HG02870 (cell line): ENCODE results near the gene PLA2G4A.
A peak's percentile ranks its signal among the peaks of the same experiment; 100 is the strongest.

Source experiments
- ATAC-seq: cut with Tn5 transposase; IDR thresholded peaks from one replicate; pipeline ENCODE4 v1.9.1; 2021; ENCODE audit warnings: mild to moderate bottlenecking, moderate library complexity; ENCODE audit not compliant: unreplicated experiment

The PLA2G4A gene

GRCh38 chr1:187010571-187011309 is 182.0 kb downstream of the PLA2G4A start:
- ATAC-seq: no peak

DNA sequence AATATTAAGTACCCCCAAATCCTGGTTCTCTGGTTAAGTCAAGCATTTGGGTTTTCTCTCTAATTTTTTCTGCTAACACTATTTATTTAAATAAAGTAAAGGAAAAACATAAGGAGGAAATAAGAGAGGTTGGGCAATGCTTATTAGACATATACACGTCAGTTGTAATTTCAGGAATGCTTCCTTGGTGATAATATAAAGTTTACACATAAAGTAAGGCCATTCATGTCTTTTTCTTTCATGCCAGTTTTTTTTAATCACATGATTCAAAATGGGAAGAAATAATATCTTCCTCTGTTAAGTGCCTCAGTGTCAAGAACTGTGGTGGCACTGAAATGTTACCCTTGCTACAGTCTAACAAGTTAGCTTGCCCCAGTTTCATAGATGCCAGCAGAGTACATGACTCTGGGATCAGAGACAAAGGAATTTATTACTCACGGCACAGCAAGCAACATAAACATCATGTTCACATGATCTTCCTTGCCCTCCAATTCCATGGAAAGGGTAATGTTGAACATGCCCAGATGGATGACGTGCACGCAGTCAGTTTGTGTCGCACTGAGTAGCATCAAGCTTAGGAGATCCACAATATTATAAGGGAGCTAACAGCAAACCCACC is 184.9 kb downstream of the PLA2G4A start:
- no peak for ATAC-seq

DNA sequence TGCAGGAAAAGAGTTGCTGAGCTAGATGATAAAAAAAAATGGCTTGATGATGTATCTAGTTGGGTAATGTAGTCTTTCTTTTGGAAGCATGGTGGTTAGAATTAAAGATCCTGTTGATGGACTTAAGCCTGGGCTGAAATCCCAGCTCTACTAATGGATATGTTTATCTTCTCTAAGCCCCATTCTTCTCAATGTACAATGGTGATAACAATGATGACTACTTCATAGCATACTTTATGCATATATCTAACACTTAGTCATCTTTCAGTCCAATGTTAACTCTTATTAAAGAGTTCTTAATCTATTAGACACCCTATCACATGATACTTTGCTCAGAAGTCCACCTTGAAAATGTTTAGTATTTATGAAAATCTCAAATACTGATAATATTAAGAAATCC is 189.5 kb downstream of the PLA2G4A start:
- ATAC-seq: no peak

DNA sequence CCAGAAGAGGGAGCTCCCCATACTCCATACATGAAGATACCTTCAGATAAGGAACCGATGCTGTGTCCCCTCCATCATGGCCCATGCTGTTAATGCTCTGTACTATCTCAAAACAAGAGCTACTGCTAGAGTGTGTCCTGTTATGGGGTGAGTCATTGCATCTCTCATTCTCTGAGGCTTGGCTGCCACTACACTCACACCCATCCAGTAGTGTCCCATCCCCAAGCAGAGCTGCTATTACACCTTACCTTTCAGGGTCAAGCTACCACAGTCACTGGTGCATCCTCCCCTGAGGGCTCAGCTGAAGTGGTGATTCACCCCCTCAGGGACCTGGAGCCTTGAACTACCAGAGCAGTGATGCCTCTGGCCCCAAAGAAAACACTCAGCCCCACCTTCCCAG is 198.5 kb downstream of the PLA2G4A start:
- ATAC-seq: no peak

GRCh38 chr1:187032316-187032981 is 203.7 kb downstream of the PLA2G4A start:
- peak; percentile 44 for ATAC-seq

GRCh38 chr1:187032982-187033692 is 204.4 kb downstream of the PLA2G4A start:
- peak; percentile 20 for ATAC-seq

DNA sequence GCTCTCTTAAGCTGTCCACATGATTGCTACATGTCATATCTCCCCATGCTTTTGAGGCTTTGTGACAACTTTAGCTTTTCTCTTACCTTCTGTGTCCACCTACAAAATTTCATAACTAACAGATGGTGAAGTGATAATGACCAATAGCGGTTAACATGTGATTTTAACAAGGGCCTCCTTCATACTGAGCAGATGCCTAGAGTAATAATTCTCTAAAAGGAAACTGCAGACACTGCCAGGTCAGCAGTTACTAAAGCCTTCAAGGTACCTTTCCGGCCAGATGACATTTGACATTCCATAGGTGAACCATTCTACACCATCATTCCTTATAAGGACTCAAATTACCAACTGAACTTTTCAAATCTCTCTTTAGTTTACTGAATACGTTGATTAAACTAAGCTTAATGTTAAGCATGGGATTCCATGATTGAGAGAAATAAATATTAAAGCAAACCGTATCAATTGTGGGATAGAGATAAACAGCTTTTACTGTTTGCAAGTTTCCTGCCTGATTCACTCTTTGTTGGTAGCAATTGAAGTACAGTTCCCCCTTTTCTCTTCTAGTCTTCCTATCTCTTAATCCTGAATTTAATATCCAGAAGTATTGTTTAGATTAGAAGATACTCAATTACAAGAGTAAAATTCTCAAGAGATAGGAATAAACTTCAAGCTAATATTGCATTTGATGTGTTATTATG is 205.1 kb downstream of the PLA2G4A start:
- ATAC-seq: no peak

DNA sequence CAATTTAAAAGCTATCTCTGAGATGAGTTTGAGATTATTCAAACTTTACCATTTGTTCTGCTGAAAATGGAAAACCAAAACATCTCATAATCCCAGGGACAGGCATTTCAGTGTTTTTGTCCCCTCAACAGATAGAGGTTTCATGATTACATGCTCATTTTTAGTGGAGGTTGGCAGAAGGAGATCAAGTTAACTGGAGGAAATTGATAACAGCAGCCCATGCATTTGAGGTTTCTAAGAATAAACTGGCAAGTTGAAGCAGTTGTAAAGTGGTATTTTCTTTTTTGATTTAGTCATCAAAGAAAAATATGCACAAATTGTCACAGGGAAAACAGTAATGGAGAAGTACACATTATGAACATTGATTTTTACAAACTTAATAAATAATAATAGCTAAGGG is 205.8 kb downstream of the PLA2G4A start:
- no peak for ATAC-seq

GRCh38 chr1:187037973-187038553 is 209.3 kb downstream of the PLA2G4A start:
- no peak for ATAC-seq
